Measurements from ENCODE around the gene IL20RA. TPM values are rescaled to one million over a fixed set of nuclear protein-coding genes. Genes with fewer than 3 reads are reported as not detected.

Gene IL20RA
- total and polyA plus RNA-seq, 2 of the 13 experiments (the other 11 are each of a cell fraction or from before 2014, with no cell fraction given) = not detected

DNA sequence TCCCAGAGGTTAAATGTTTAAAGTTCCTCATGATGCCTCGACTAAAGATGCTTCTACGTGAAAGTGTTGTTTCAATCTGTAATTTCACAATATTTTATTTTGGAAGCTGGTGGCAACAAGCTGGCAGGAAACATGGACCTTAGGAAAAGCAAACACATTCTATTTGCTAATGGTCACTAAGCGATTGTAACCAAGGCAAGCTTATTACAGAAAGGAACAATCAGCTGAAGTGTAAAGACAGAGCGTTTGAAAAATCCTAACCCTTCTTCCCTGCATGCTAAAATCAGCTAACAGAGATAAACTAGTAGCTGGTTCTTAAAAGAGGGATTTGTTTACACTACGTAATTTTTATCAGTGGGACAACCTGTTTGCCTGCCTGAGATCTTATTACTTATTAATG is 50.0 kb downstream of the IL20RA start (continued):
- TF ChIP-seq, protein P1, sequence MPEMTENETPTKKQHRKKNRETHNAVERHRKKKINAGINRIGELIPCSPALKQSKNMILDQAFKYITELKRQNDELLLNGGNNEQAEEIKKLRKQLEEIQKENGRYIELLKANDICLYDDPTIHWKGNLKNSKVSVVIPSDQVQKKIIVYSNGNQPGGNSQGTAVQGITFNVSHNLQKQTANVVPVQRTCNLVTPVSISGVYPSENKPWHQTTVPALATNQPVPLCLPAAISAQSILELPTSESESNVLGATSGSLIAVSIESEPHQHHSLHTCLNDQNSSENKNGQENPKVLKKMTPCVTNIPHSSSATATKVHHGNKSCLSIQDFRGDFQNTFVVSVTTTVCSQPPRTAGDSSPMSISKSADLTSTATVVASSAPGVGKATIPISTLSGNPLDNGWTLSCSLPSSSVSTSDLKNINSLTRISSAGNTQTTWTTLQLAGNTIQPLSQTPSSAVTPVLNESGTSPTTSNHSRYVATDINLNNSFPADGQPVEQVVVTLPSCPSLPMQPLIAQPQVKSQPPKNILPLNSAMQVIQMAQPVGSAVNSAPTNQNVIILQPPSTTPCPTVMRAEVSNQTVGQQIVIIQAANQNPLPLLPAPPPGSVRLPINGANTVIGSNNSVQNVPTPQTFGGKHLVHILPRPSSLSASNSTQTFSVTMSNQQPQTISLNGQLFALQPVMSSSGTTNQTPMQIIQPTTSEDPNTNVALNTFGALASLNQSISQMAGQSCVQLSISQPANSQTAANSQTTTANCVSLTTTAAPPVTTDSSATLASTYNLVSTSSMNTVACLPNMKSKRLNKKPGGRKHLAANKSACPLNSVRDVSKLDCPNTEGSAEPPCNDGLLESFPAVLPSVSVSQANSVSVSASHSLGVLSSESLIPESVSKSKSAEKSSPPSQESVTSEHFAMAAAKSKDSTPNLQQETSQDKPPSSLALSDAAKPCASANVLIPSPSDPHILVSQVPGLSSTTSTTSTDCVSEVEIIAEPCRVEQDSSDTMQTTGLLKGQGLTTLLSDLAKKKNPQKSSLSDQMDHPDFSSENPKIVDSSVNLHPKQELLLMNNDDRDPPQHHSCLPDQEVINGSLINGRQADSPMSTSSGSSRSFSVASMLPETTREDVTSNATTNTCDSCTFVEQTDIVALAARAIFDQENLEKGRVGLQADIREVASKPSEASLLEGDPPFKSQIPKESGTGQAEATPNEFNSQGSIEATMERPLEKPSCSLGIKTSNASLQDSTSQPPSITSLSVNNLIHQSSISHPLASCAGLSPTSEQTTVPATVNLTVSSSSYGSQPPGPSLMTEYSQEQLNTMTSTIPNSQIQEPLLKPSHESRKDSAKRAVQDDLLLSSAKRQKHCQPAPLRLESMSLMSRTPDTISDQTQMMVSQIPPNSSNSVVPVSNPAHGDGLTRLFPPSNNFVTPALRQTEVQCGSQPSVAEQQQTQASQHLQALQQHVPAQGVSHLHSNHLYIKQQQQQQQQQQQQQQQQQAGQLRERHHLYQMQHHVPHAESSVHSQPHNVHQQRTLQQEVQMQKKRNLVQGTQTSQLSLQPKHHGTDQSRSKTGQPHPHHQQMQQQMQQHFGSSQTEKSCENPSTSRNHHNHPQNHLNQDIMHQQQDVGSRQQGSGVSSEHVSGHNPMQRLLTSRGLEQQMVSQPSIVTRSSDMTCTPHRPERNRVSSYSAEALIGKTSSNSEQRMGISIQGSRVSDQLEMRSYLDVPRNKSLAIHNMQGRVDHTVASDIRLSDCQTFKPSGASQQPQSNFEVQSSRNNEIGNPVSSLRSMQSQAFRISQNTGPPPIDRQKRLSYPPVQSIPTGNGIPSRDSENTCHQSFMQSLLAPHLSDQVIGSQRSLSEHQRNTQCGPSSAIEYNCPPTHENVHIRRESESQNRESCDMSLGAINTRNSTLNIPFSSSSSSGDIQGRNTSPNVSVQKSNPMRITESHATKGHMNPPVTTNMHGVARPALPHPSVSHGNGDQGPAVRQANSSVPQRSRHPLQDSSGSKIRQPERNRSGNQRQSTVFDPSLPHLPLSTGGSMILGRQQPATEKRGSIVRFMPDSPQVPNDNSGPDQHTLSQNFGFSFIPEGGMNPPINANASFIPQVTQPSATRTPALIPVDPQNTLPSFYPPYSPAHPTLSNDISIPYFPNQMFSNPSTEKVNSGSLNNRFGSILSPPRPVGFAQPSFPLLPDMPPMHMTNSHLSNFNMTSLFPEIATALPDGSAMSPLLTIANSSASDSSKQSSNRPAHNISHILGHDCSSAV (CRISPR knock-in tag; IDR thresholded peaks at IDR 0.05; ENCODE audit: borderline replicate concordance) = no peak
- TF ChIP-seq, protein P2, sequence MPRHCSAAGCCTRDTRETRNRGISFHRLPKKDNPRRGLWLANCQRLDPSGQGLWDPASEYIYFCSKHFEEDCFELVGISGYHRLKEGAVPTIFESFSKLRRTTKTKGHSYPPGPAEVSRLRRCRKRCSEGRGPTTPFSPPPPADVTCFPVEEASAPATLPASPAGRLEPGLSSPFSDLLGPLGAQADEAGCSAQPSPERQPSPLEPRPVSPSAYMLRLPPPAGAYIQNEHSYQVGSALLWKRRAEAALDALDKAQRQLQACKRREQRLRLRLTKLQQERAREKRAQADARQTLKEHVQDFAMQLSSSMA (CRISPR knock-in tag; IDR thresholded peaks at IDR 0.05) = no peak
- no peak for TF ChIP-seq PRPF4 (IDR thresholded peaks at IDR 0.05; ENCODE audit: low read depth, low read length, poor library complexity, severe bottlenecking)

- 1% methylated on average over 3 of the region's 3 CpGs for WGBS (ENCODE audit: low lambda C conversion rate)
- no peak overlapping the region for H2AFZ ChIP-seq (ENCODE audit: low read length)
- TF ChIP-seq MXD3 (CRISPR knock-in tag; IDR thresholded peaks at IDR 0.05) (no peak), ZNF331 (CRISPR knock-in tag; IDR thresholded peaks at IDR 0.05) (no peak), GATA4 (IDR thresholded peaks at IDR 0.05; ENCODE audit: borderline replicate concordance, low read depth) (no peak), BCL6 (CRISPR knock-in tag; IDR thresholded peaks at IDR 0.05) (no peak), ZNF558 (CRISPR knock-in tag; IDR thresholded peaks at IDR 0.05; ENCODE audit: borderline replicate concordance) (no peak), MAF1 (CRISPR knock-in tag; IDR thresholded peaks at IDR 0.05; ENCODE audit: borderline replicate concordance) (no peak), SRSF4 (IDR thresholded peaks at IDR 0.05; ENCODE audit: low read depth, low read length, poor library complexity, severe bottlenecking) (no peak), ZNF577 (CRISPR knock-in tag; IDR thresholded peaks at IDR 0.05; ENCODE audit: borderline replicate concordance, low read depth) (no peak), FOXK1 (CRISPR knock-in tag; IDR thresholded peaks at IDR 0.05; ENCODE audit: borderline replicate concordance, low read depth) (no peak)
- TF ChIP-seq, protein P3, sequence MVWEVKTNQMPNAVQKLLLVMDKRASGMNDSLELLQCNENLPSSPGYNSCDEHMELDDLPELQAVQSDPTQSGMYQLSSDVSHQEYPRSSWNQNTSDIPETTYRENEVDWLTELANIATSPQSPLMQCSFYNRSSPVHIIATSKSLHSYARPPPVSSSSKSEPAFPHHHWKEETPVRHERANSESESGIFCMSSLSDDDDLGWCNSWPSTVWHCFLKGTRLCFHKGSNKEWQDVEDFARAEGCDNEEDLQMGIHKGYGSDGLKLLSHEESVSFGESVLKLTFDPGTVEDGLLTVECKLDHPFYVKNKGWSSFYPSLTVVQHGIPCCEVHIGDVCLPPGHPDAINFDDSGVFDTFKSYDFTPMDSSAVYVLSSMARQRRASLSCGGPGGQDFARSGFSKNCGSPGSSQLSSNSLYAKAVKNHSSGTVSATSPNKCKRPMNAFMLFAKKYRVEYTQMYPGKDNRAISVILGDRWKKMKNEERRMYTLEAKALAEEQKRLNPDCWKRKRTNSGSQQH (CRISPR knock-in tag; IDR thresholded peaks at IDR 0.05; ENCODE audit: low read depth) = no peak
Observed at GRCh38 chr6:136992113-136992512, 52.7 kb downstream of the IL20RA start.

More at GRCh38 chr6:136992113-136992512, 52.7 kb downstream of the IL20RA start:
- Histone ChIP-seq H3K4me1 (ENCODE audit: insufficient read depth, low read length) (peaks cover 15% of the 10 kb centered on the region), H3K27ac (ENCODE audit: extremely low read length, insufficient read depth, low read length) (no peak overlapping the region), H3K4me2 (ENCODE audit: low read depth, low read length) (no peak overlapping the region), H3K79me2 (ENCODE audit: insufficient read depth, low read length) (no peaks in the 10 kb centered on the region), H3K36me3 (replicated peaks in 1 of 2; ENCODE audit: control insufficient read depth in 1 of 2, insufficient read depth in 2 of 2, low read length in 2 of 2) (no peaks in the 10 kb centered on the region), H3K4me3 (replicated peaks in 1 of 3; ENCODE audit: insufficient read depth in 1 of 3, low read depth in 2 of 3, low read length in 3 of 3) (no peak overlapping the region), H4K20me1 (ENCODE audit: insufficient read depth, low read length) (no peaks in the 10 kb centered on the region), H3K9me3 (ENCODE audit: low read length) (no peaks in the 10 kb centered on the region), H3K27me3 (ENCODE audit: control insufficient read depth in 1 of 2, insufficient read depth in 2 of 2, low read length in 2 of 2) (peaks cover 6 to 32% of the 10 kb centered on the region in 2 experiments; a peak in 3 of 5 replicates), H3K9ac (ENCODE audit: insufficient read depth, low read depth, low read length) (no peak overlapping the region)
- ATAC-seq (no peak), DNase-seq (ENCODE audit: low spot score) (no peak), FAIRE-seq (no peak)
- in situ Hi-C loops (cut with HindIII; ENCODE audit: extremely low pct_ligation_motif_present, low pct_unique_long_range_greater_than_20kb) (no loop called here), intact Hi-C loops (cut with micrococcal nuclease; ENCODE audit: unreplicated experiment) (no loop called here)
- CTCF ChIA-PET (ENCODE audit: low intra/inter-chr PET ratio, low total read pairs) = no interaction called here
- POLR2A ChIA-PET = no interaction called here
- no TSS peak for BruUV-seq (replicated peaks)
